Stimulated activated CD4-positive, alpha-beta T cell treated with anti-CD3 and anti-CD28 coated beads, Interleukin-4, amount 100 ng/mL, for 1 hour (primary cell): ENCODE measurements around the gene MRPL41.
"Not testable (repeated sequence)": the region's sequence is repeated elsewhere in the genome, so short reads cannot be mapped to it uniquely, and the experiment has no call there.

Experiments used
- DNase-seq: peaks from one replicate; pipeline ENCODE4 v3.0.0-alpha.2; 2020

Gene MRPL41

DNA sequence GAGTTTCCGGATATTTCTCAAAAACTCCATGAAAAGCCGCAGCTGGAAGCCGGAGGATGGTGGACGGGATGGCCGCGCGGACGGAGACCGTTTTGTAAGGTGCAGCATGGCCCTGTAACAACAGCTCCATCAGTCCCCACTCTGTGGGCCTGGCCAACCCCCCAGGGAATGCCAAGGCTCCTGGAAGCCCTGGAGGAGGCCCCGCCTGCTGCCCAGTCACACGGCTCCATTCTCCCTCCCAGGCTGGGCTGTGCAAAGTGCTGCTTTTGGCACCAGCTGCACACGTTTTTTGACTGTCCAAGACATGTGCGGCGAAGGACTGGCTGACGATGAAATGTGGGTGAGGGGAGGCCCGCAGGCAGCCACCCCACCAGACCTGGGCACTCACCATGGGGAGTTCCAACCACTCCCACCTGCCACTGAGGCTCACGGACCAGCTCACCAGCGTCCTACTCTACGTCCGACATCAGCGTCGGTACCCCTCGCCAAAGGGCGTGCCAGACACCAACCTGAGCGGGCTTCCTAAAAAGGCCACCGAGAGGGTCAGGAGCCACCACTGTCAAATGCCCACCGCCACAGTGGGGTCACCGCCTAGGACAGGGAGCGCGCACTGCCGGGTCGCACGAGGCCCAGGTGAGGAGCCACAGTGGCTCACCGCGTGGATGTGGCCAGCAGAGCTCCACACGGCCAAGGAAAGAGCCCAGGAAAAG is 28.8 kb upstream of the MRPL41 start:
- no peak for DNase-seq

DNA sequence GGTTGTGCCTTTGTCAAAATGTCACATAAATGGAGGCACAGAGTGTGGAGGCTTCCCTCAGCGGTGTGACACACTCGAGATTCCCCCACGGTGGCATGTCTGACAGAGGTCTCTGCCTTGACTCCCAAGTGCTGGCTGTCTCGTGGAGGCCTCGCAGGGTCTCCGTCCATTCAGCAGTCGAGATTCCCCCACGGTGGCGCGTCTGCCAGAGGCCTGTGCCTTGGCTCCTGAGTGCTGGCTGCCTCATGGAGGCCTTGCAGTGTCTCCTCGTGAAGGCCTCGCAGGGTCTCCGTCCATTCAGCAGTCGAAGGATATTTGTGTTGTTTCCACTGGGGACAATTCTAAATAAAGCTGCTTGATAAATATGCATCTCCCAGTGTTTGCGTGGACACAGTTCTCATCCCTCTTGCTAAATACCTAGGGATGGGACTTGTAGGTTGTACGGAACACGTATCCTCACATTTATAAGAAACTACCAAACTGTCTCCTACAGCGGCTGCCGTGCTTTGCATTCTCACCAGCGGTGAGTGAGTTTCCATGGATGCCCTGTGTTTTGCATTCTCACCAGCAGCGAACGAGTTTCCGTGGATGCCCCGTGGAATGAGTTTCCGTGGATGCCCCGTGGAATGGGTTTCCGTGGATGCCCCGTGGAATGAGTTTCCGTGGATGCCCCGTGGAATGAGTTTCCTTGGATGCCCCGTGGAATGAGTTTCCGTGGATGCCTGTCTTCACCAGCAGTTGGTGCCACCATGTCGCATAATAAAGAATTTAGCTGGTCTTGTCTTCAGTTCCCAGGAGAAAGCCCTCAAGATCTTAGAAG is 27.3 kb upstream of the MRPL41 start:
- no peak for DNase-seq

DNA sequence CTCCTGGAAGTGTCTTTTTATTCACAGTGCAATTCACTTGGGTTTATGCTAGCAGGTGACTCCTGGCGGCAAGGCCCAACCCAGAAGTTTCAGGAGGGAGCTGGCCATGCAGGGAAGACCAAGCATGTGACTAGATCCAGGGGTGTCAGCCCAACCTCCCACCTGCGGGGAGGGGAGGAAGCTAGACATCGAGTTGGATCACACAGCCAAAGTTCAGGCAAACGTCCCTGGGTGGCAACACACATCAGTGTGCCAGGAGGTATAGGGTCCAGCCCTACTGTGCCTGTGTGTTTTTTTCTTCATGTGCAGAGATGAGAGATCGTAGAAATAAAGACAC is 26.7 kb upstream of the MRPL41 start:
- no peak for DNase-seq

DNA sequence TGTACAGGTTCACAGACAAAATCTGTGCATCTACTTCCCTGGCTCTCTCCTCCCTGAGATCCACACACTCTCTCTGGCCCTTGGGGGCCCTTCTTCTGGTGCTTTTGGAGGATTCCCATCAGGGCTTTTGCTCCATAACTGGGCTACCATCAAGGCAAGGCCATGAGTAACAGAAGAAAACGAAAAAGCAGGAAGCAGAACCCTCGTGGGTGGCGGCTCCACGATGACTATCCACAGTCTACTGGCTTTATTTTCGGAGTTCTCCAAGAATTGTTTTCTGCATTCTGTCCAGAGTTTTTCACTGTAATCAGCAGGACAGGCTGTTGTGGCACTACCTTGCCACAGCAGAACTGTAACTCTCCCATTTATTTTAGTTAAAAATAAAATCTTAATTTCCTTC is 21.3 kb upstream of the MRPL41 start:
- no peak for DNase-seq

DNA sequence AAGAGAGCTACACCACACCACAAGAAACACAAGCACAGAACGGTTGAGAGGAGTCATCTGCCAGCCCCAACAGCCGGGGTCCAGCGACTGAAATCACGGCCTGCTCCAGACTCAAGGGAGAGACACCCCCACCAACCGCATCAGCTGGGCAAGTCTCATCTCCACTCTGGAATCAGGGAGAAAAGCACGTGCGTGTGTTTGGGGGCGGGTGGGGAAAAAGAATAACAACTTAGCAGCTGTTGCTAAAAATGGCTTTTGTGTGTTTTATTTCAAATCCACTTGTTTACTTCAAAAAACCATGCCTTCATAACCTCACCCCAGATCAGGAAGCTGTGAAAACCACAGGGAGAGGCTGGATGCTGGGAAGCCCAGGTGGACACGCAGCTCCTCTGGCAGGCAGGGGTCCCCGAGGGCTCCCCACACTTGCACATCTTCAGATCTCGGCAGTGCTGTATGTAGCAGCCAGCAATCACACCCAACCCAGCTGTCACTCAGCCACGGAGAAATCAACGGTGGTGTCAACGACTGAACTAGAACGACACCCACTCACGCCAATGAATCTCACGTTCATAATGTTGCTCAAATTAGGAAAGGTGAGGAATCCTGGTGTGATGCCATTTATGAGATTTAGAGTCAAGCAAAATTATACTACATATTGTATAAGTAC is 20.4 kb upstream of the MRPL41 start:
- DNase-seq: no peak

DNA sequence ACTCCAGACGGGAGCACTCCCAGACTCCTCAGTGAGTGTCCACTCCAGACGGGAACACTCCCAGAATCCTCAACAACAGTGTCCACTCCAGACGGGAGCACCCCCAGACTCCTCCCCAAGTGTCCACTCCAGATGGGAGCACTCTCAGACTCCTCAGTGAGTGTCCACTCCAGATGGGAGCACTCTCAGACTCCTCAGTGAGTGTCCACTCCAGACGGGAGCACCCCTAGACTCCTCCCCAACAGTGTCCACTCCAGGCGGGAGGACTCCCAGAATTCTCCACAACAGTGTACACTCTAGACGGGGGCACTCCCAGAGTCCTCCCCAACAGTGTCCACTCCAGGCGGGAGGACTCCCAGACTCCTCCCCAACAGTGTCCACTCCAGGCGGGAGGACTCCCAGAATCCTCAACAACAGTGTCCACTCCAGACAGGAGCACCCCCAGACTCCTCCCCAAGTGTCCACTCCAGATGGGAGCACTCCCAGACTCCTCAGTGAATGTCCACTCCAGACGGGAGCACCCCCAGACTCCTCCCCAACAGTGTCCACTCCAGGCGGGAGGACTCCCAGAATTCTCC is 18.7 kb upstream of the MRPL41 start:
- not testable (repeated sequence) for DNase-seq

DNA sequence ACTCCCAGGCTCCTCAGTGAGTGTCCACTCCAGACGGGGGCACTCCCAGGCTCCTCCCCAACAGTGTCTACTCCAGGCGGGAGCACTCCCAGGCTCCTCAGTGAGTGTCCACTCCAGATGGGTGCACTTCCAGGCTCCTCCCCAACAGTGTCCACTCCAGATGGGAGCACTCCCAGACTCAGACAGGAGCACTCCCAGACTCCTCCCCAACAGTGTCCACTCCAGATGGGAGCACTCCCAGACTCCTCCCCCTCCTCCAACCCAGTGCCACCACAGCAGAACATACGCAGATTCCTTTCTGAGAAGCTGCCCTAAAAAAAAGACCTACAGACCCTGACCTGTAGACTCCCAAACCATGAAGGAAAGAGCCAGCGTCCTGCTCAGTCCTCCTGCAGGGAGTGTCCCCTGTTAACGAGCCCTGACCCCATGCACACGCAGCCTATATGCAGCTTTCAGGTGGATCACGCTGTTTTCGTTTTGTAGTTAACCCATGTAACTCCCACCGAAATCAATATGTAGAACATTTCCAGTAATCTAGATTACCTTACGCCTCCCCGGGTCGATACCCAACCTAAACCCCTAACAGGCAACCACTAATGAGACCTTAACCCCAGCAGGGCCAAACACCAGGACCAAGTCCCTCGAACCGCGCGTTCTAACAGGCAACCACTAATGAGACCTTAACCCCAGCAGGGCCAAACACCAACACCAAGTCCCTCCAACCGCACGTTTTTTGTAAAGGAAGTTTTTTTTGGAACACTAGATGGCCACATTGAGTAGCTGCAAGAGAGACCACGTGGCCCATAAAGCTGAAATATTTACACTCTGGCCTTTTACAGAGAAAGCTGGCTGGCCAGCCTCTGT is 17.2 kb upstream of the MRPL41 start:
- no peak for DNase-seq

DNA sequence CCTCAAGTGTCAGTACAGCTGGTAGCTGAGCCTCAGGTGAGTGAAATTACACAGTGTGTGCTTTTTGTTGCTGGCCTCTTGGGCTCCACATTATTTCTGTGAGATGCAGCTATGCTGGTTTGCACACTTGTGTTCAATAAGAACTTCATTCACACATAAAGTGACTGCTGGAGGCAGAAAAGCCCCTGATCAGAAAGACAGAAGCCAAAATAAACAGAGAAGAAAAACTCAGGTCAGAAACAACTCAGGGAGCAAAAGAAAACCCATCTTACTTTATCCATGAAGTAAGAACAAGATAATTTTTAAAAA is 16.6 kb upstream of the MRPL41 start:
- no peak for DNase-seq

DNA sequence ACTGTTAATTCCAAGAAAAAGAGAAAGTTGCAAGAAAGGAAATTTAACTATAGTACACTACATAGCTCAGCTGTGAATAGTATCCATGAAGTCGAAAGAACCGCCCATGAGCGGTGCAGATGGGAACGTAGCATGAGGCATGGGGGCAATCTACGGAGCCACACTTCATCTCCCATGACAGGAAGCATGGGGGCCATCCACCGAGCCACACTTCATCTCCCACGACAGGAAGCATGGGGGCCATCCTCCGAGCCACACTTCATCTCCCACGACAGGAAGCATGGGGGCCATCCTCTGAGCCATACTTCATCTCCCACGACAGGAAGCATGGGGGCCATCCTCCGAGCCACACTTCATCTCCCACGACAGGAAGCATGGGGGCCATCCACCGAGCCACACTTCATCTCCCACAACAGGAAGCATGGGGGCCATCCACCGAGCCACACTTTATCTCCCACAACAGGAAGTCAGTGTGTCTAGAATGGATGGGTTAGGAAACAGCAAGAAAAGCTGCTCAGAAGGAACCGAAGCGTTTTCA is 15.0 kb upstream of the MRPL41 start:
- DNase-seq: not testable (repeated sequence)

DNA sequence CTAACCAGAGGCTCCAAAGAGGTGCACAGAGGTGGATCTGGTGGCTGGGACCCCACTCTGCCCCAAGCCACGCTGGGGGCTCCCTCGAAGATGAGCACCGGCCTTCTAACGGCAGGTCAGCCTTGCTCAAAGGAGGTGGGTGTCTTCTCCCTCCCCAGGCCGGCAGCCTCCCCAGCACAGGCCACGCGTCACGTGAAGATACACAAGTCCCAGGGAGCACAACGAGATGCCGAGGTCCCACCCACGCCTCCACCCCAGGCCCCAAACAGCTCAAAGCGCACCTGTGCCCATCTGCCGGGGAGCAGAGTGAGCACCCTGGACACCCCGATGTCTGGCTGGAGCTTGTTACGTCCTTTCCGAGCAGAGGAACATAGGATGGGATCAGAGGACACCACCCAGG is 13.6 kb upstream of the MRPL41 start:
- DNase-seq: no peak

DNA sequence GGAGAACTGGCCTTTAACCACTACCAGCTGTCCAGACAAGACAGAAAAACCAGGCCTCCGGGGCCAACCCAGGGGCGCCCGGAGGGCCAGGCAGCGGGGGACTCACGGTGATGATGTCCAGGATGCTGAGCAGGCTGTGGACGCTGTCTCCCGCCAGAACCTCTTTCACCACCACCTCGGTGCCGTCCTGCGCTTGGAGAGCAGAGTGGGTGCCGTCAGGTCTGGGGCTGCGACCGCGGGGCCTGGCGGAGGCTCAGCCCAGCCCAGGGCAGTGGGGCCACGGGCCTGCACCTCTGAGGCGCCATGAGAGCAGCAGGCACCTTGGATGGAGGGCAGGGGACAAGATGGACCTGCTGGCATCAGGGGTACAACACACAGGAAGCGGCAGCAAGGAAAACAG is 11.1 kb upstream of the MRPL41 start:
- no peak for DNase-seq

DNA sequence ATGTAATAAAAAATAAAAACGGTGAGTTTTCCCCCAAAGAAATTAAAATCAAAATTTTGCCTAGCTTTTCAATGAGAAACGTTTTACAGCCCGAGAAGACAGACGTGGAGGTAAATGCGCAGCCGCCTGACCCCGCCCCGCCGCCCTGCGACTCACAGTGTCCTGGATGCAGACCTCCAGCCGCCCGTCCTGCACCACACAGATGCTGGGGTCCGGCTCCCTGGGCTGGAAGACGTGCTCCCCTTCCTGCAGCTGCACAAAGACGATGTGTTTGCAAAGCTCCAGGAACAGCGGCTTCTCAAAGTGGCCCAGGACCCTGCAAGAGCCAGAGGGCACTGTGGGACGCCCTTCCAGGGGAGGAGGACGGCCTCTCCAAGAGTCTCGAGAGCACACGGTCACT is 9.2 kb upstream of the MRPL41 start:
- no peak for DNase-seq

DNA sequence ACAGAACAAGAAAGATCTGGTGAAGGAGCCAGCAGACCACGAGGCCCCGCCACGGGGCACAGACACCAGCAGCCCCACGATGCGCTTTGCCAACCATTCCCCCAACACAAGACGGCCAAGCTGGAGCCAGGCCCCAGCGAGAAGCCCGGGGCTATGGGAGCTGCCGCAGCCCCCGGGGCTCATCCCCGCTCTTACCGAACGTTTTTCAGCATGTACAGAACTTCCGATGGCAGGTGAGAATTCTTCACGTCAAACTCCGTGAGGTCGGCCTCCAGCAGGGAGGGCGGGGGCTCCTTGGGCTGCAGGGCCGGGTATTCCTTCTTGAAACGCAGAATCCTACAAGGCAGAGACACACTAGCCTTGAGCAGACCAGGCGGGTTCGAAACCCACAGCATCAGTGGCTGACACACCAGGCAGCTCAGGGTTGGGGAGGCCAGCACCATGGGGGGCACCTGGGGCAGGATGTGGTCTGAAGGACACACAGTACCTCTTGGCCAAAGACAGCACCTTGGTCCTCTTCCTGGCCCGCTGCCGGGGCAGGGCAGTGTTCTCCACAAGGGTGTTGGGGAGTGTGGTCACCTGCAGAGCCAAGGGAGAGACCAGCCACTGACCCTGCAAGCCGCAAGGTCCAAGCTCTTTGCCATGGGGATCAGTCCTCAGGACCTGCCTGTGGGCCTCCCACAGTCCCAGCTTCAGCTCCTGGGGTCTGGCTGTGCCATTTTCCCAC is 8.3 kb upstream of the MRPL41 start:
- no peak for DNase-seq

DNA sequence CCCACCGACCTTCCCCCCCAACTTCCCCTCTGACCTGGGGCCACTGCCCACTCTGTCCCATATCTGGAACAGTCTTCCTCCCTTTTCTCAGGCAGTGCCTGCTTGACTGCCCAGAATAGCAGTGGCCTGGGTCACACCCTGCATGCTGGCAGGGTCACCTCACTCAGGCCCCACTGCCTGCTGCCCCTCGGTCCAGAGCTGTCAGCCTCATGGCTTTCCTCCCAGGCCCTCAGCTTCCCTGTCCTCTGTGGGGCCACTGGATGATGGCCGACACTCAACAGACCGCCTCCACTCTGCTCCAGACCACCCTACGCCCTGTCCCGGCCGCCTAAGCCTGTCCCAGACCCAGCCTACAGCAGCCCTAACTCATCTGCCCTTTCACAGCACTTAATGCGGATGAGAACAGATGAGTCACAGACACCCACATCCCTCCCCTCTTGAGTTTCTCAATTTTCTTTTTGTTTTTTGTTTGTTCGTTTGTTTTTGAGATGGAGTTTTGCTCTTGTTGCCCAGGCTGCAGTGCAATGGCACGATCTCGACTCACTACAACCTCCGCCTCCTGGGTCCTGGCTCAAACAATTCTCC is 7.4 kb upstream of the MRPL41 start:
- DNase-seq: no peak

DNA sequence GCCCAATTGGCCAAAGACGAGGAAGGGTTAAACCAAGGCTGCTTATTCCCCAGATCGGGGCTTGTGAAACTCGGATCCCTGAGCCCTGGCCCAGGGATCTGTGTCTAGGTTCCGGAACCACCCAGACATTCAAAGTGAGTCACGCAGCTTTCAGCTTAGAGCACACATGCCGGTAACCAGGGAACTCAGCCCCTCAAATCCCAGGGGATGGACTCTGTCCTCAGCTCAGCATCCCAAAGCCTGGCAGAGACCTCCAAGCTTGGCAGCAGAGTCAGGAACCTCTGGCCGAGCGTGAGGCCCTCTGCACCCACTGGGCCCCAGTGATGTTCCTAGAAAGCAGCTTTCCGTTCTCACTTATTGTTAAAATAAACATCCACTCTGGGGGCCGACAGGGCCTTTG is 6.6 kb upstream of the MRPL41 start:
- DNase-seq: no peak

DNA sequence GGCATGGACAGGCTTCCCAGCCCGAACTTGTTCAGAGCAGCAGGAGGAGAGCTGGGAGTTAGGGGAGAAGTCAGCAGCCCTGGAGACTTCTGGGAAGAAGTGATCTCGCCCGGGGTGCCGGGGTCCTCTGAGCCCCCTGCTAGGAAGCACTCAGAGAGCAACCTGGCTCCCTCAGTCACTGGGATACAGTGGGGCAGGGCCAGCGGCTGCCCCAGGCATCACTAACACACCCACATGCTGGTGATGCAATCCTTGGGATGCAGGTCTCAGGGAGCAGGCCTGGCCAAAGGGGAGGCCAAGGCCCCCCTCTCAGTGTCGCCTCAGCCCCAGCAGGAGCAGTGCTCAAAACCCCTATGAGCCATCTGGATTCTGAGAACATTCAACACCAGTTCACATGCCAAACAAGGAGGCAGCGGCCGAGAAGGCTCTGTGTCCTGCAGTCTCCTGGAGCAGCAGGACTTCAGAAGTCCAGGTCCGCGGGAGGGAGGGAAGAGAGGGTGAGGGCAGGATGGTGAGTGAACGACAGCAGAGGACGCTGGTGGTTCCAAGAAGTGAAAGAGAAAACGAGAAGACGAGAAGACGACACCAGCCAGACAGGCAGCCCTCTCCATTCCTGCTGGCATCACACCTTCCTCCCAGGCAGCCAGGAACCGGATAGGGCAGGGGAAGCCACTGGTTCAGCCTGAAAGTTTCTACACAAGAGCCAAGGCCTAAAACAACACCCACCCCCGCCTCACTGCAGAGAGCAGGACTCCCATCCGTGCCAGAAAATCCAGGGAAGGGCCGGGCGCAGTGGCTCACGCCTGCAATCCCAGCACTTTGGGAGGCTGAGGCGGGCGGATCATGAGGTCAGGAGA is 3.8 kb upstream of the MRPL41 start:
- DNase-seq: no peak

DNA sequence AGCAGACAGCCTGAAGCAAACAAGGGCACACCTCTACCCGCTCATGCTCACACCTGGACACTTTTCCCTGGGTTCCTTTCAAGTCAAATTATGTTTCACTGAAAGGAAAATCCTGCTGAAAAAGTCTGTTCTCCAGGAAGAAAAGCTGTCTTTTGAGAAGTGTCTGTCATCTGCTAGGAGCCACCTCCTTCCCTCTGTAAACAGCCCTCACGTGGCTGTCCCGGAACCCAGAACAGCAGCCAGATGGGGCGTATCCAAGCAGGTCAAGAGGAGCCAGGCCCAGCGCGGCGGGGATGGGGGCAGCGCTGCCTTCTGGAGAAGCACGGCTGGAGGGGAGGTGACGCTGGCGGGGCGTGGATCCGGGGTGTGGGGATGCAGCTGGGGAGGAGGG is 1.5 kb upstream of the MRPL41 start, which contains the start of gene PNPLA7:
PNPLA7 (minus strand) TSS at position 172 of the 391 bp plus-strand sequence. CDS start 205 bp downstream, outside the sequence.
- DNase-seq: peak; percentile 48

DNA sequence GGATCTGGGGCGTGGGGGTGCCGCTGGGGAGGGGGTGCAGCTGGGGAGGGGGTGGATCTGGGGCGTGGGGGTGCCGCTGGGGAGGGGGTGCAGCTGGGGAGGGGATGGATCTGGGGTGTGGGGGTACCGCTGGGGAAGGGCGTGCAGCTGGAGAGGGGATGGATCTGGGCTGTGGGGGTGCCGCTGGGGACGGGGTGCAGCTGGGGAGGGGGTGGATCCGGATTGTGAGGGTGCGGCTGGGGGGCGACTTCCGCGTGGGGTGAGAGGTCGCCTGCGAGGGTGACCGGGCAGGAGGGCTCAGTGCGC is 768 bp upstream of the MRPL41 start:
- not testable (repeated sequence) for DNase-seq

DNA sequence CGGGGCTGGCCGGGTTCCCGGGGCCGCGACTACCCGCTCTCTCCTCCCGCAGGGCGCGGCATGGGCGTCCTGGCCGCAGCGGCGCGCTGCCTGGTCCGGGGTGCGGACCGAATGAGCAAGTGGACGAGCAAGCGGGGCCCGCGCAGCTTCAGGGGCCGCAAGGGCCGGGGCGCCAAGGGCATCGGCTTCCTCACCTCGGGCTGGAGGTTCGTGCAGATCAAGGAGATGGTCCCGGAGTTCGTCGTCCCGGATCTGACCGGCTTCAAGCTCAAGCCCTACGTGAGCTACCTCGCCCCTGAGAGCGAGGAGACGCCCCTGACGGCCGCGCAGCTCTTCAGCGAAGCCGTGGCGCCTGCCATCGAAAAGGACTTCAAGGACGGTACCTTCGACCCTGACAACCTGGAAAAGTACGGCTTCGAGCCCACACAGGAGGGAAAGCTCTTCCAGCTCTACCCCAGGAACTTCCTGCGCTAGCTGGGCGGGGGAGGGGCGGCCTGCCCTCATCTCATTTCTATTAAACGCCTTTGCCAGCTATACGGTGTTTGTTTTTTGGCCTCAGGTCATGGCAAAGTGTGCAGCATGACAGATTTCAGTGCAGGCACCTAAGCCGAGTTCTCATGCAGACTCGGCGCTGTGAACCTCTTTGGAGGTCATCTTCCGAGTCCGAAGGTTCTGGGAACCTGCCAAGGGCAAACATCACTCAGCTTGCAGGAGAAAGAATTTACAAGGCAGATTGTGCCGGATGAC is 516 bp downstream of the MRPL41 start:
- DNase-seq: peak; percentile 29

DNA sequence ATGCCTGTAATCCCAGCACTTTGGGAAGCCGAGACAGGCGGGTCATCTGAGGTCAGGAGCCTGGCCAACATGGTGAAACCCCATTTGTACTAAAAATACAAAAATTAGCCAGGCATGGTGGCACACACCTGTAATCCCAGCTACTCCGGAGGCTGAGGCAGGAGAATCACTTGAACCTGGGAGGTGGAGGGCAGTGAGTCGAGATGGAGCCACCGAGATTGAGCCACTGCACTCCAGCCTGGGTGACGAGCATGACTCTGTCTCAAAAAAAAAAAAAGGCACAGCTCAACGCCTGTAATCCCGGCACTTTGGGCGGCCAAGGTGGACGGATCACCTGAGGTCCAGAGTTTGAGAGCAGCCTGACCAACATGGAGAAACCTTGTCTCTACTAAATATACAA is 2.0 kb downstream of the MRPL41 start:
- not testable (repeated sequence) for DNase-seq
